GM21723 (cell line): ENCODE measurements around the gene COL4A2.

Experiments used
- ATAC-seq: cut with Tn5 transposase; IDR thresholded peaks from one replicate; pipeline ENCODE4 v1.9.1; 2021; ENCODE audit warnings: mild to moderate bottlenecking, moderate library complexity; ENCODE audit not compliant: unreplicated experiment

COL4A2 gene

GRCh38 chr13:110338441-110339101 lies 31.5 kb downstream of the COL4A2 start:
- no peak for ATAC-seq

- no peak for ATAC-seq
These were observed 32.2 kb downstream of the COL4A2 start for GRCh38 chr13:110339263-110339662.

- ATAC-seq = no peak
These were observed 33.0 kb downstream of the COL4A2 start for GRCh38 chr13:110339975-110340550.

DNA sequence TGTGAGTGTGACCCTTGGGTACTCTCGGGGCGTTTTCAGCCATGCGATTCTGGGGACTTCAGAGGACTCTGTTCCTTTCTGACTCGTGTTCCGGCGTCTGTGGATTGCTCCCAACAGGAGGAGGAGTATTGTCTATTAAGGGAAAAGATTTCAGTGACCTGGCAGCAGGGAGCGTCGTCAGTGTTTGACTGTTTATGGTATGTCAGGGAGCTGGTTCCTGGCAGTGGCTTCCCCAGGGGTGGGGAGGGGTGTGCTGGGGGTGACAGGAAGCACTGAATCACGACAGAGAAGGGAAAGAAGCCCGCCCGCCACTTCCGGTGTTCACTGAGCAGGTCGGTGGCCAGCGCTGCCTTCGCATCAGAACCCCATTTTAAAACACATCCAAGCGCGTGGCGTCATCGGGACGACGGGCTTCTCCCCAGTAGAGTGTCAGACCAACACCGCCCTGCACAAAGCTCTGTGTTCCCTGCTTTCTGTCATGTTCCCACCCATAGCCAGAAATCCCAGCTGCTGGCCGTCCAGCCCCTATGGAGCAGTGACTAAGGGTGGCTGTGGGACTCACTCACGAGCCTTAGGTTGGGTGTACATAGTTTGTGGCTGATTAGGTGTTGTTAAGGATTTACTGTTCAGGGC lies 33.8 kb downstream of the COL4A2 start:
- no peak for ATAC-seq

DNA sequence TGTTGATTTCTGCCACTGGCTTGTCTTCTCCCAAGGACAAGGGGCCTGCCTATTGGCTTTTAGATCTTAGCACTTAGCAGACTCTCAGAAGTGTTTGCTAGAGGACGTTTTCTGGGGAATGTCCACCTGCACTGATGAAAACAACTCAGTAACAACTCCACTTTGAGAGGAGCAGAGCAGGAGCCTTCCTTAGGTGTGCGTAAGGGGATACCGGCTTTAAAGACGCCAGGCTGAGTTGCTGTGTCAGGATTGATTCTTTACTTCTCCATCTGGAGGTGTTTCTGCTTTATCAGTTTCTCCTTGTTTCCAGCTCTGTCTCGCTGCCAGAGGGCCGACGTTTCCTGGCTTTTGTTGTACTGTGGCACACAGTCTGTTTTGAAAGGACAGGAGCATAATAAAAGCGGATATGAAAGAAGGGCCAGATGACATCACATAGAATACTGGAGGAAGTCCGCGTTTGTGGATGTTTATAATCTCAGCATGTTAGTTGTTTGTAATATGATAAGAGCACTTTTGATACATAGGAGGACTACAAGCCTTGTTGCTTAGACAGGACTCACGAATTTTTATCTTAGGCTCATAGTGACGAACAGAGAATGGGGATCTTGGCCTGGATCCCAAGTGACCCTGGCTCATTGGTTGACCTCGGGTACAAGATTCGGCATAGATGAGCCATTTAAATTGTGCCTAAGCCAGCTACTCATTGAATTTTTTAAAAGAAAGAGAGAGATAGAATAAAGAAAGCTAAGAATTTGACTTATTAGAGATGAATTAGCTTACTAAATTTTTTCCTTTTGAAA lies 34.6 kb downstream of the COL4A2 start:
- no peak for ATAC-seq

- no peak for ATAC-seq
These were observed 35.4 kb downstream of the COL4A2 start for GRCh38 chr13:110342474-110342873.

DNA sequence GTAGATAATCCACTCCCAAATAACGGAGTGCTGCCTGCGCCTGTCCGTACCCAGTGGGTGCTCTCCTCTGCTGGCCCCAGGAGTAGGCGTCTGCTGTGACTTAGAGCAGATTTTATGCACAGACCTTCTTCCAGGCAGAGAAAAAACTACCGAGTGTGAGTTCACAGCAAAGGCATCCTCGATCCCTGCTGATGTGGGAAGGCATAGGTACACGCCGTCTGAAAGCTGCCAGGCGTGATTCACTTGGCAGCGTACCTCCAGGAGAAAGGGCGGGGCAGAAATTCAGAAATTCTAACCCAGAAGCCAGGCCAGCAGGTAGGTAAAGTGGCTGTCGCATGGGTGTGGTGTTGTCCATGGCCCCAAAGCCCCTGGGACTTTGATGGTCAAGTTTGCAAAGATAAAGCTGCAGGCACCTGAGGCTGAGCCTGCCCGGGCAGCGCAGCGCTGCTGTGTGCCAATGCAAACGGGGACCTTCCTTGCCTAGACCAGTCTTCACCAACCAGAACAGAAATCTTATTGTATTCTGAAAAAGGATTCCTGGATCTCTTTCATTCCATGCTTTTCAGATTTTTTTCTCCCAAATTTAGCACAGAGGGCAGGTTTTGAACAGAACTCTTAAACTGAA lies 36.3 kb downstream of the COL4A2 start:
- ATAC-seq = no peak

DNA sequence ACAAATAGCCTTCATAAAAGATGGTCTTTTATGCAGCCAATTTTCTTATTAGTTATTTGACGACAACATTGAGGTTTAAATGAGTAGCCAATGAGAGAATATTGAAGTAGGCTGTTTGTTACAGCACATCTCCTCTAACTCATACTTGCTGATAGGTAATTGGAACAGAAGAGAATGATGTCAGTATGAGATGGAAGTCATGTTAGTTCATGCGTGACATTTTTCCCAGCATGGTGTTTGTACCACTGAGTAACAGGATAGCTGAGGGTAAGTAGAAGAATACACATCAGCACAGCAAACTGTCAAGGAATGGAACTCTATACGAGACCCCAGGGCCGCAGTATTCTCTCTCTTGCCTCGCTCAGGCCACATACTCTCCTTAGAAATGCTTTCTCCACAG lies 37.2 kb downstream of the COL4A2 start:
- no peak for ATAC-seq

GRCh38 chr13:110345266-110345665 lies 38.2 kb downstream of the COL4A2 start:
- ATAC-seq = no peak

DNA sequence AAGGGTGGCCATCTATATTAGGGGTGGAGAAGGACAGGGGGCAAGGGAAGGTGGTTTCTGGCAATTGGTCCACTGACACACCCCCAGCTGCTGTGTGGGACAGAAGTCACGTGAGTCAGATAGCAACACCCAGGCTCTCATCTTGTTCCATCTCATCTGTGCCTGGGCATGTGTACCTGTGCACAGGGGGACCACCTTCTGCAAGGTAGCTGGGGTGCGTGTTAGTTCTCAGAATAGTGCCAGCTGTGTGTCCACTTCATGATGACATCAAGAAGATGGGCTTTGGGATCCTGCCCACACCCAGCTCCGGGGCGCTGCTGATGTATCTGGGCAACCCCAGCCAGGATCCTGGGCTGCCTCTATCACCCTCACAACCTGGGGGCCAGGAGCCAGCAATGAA lies 38.6 kb downstream of the COL4A2 start:
- ATAC-seq = no peak

DNA sequence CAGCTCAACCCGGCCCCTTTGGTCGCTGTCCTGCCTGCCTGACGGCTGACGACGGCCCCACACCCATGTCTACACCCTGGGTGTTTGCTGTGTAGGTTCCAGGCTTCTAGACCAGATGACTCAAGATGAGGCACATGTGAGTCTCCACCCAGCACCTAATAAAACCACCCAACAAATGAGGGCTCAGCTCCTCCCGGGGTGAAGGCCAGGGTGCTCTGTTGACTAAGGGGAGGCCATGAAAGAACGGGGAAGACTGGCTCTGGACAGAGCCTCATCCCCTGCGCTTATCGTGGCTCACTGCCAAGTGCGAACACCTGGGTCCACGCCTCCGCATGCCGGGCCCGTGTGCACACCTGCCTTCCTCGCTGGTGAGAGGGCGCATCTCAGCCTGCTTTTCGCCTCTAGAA lies 39.6 kb downstream of the COL4A2 start:
- ATAC-seq = no peak

DNA sequence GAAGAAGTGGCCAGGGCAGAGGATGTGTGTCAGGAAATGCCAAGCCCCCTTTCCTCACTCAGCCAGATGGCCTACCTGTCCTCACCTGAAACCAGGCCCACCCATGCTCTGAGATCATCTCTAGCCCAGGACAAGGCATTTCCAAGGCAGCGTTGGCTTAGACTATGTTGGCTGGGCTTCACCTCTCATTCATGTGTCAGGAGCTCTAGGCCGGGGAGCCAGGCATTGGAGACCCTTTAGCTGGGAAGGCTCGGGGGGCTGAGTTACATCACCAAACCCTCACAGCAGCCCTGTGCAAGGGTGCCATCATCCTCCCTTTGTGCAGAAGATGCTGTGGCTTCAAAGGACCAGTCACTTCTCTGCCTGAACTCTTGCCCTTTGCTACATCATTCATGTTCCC lies 40.0 kb downstream of the COL4A2 start:
- ATAC-seq = no peak

- no peak for ATAC-seq
These were observed 40.6 kb downstream of the COL4A2 start for GRCh38 chr13:110347535-110348308.

DNA sequence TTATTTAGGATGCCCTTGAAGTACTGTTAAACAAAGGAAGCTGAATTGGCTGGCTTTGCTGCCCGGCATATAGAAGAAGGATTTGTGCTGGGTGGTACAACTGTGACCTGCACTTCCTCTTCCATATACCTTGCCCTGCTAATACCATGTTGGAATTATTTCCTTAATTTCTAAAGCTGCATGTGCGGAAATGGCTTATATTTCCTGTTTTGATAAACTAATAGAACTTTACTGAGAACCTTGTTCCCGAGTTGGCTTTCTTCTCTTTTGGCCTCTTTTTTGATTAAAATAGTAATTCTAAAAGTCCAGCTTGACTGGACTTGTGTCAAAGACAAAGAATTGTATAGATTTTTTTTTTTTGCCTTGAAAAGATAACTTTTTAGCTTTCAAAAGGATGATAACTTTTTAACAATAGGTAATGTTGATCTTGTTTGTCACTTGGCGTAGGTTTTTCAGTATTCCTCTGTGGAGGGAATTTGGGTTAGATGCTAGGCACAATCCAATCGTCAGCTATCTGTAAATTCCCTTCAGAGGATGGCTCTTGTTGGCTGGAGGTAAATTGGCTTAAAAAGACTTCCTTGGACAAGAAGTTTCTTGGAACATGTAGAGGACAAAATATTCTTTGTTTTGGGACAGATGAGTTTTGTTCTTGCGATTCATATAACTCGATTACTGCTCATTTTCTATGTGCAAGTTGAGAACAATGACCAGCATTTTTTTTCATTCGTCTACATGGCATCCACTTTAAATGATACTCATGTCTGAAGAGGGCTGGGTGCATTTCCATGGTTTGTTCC lies 41.4 kb downstream of the COL4A2 start:
- no peak for ATAC-seq

DNA sequence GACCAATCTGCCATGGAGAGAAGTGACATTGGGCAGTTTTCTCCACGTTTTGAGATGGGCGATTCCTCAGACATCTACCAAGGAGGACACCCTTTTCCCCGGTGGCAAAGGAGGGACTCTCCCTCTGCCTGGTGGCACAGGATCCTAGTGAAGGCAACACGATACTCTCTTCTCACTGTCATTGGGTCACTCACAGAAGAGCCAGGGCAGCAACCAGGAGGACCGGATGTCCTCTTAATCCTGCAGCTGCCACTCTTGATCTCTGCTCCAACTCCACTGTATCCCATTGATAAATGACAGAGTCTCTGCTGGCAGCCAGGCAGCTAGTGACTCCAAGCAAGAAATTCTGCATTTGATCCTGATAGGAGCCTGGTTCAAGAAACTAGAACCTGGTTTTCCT lies 42.2 kb downstream of the COL4A2 start:
- ATAC-seq = no peak

DNA sequence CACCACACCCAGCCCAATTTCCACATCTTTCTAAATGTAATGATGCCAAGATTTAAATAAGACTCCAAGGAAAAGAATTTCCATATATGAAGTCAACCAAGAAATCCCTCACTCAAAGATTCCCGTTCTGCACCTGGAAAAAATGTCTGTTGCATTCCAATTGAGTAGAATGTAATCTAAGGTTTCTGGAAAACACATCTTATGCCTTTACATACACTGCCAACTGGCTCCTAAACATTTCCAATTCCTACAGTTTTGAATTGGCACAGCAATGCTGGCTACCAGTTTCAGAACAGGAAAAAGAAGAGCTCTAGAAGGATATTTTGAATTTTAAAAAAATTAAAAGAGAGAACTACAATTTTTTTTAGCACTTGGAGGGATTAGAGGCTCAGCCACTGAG lies 43.0 kb downstream of the COL4A2 start:
- ATAC-seq = no peak

DNA sequence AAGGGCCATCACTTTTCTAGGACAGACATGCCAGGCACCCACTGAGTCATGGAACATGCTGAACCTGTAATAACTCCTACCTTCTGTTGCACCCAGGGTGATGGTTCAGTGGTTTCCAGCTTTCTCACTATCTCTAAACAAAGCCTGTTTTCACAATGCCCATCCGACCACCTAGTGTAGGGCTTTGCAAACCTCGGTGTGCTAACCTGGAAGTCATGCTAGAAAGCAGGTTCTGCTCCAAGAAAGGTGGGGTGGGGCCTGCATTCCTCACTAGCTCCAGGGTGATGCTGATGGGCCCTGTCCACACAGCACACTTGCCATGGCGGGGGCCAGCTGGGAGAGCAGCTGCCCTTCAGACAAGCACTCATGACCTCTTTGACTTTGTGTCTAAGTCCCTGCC lies 43.4 kb downstream of the COL4A2 start:
- no peak for ATAC-seq

DNA sequence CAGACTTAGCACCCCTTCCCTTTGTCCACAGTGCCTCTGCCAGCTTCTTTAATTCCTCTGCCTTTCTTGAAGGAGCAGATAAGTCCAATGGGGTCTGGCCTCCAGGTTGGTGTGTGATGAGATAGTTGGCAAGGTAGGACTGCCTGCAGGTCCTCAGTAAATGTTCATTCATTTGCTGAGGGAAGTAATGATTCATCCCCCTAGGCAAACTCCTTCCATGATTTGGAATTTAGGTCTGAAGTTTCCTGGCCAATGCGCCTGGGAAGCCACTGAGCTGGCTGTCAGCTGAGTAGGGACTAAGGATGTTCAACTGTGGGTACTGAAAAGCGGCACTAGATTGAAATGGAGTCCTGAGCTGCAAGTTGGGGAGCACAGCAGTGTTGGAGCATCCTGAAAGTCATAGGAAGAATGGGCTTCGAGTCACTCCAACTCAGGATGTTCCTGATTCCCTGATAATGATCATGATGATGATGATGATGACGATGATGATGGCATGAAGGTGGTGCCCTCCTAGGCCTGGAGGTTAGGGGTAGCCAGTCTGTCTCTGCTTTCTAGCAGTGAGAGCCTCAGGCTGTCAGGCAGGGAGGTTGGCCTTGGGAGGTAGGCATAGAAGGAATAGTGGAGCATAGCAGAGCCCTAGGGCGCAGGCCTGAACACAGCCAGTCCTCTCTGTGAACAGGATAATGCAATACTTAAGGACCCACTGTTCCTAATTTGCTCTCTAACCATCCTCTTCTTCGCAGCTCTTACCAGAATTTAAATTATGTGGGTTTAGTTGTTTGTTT lies 44.7 kb downstream of the COL4A2 start:
- ATAC-seq = no peak

DNA sequence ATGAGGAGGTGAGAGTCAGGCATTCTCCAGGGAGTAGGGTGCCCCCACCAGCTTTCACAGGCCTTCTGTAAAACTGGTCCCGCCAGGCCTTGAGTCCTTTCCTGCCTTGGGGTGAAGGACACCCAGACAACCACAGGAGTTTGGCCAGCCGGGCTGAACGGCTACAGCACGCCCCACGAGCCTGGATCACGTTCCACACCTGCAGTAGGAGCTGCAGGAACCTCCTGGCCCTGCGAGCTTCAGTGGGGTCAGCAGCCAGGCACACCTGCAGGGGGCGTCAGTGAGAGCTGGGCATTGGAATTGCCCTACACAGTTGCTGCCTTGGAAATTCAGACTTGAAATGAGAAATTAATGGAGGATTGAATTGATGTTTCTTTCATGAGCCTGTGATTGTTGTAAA lies 45.7 kb downstream of the COL4A2 start:
- ATAC-seq = no peak
